Stimulated activated CD8-positive, alpha-beta memory T cell treated with anti-CD3 and anti-CD28 coated beads, Interleukin-4, amount 100 ng/mL, for 1 hour (primary cell): Measurements from ENCODE around the gene SEZ6L2.
"Not testable (repeated sequence)": the region's sequence is repeated elsewhere in the genome, so short reads cannot be mapped to it uniquely, and the experiment has no call there.

ENCODE experiments used
- DNase-seq, 2 donors: peaks; one replicate each; pipeline ENCODE4 v3.0.0-alpha.2; 2020; ENCODE audit warnings: low read depth in 2 of 2, low spot score in 1 of 2

SEZ6L2 gene

GRCh38 chr16:29910819-29911675 lies 11.7 kb upstream of the SEZ6L2 start:
- DNase-seq: no peak

GRCh38 chr16:29909851-29910250 lies 10.5 kb upstream of the SEZ6L2 start:
- not testable (repeated sequence) for DNase-seq

GRCh38 chr16:29909391-29909790 lies 10.0 kb upstream of the SEZ6L2 start:
- no peak for DNase-seq

GRCh38 chr16:29908719-29909220 lies 9.4 kb upstream of the SEZ6L2 start:
- DNase-seq: no peak

GRCh38 chr16:29907973-29908372 lies 8.6 kb upstream of the SEZ6L2 start:
- no peak for DNase-seq

- no peak for DNase-seq
Measured at GRCh38 chr16:29906520-29907244, 7.3 kb upstream of the SEZ6L2 start.

- no peak for DNase-seq
Measured at GRCh38 chr16:29905668-29906067, 6.3 kb upstream of the SEZ6L2 start.

GRCh38 chr16:29904947-29905346 lies 5.6 kb upstream of the SEZ6L2 start:
- DNase-seq: no peak

- no peak for DNase-seq
Measured at GRCh38 chr16:29903590-29903989, 4.2 kb upstream of the SEZ6L2 start.

- DNase-seq: no peak
Measured at GRCh38 chr16:29901607-29901945, 2.2 kb upstream of the SEZ6L2 start.

- no peak for DNase-seq
Measured at GRCh38 chr16:29900888-29901606, 1.7 kb upstream of the SEZ6L2 start.

GRCh38 chr16:29900102-29900887 lies 945 bp upstream of the SEZ6L2 start, which contains the start of gene ASPHD1:
Gene ASPHD1 (plus strand): TSS chr16:29900488. CDS start chr16:29900972, 484 bp downstream.
- peak in 1 of 2 donors; percentile 59 for DNase-seq

GRCh38 chr16:29898804-29899515 lies 390 bp downstream of the SEZ6L2 start:
- no peak for DNase-seq

GRCh38 chr16:29898135-29898803 lies 1.1 kb downstream of the SEZ6L2 start:
- no peak for DNase-seq

GRCh38 chr16:29897333-29897732 lies 2.0 kb downstream of the SEZ6L2 start:
- no peak for DNase-seq

GRCh38 chr16:29896841-29897240 lies 2.5 kb downstream of the SEZ6L2 start:
- DNase-seq: no peak

GRCh38 chr16:29894352-29894751 lies 5.0 kb downstream of the SEZ6L2 start:
- no peak for DNase-seq

GRCh38 chr16:29893553-29893952 lies 5.8 kb downstream of the SEZ6L2 start:
- no peak for DNase-seq

GRCh38 chr16:29892458-29892813 lies 6.9 kb downstream of the SEZ6L2 start:
- DNase-seq: no peak
